K562 (cell line): Measurements from ENCODE around the gene SPTBN2. TPM values are rescaled to one million over a fixed set of nuclear protein-coding genes. Genes with fewer than 3 reads are reported as not detected.

Experiments
- CBX1 ChIP-seq: sonication (generic); IDR thresholded peaks from 2 replicates; pipeline ENCODE4 v1.6.1; 2016; ENCODE audit warnings: antibody characterized with exemption, low read depth, mild to moderate bottlenecking
- CBX8 ChIP-seq: fragments of 200-600 bp; sonication (generic); IDR thresholded peaks from 2 replicates; pipeline ENCODE4 v1.6.1; 2012; ENCODE audit warnings: borderline replicate concordance, mixed run types, low read depth, mild to moderate bottlenecking, moderate library complexity, mixed read lengths, low read length, control low read depth, inconsistent platforms; ENCODE audit not compliant: poor library complexity, severe bottlenecking; ENCODE audit errors: extremely low read depth
- FOXK1 ChIP-seq: sonication (generic); formaldehyde crosslinking; IDR thresholded peaks from 2 replicates; pipeline ENCODE4 v1.8.0; 2022; ENCODE audit warnings: missing genetic modification reagents, mild to moderate bottlenecking, borderline replicate concordance
- IRF2 ChIP-seq: sonication (generic); formaldehyde crosslinking; IDR thresholded peaks from 2 replicates; pipeline ENCODE4 v1.8.1; 2022; ENCODE audit warnings: mild to moderate bottlenecking, missing genetic modification reagents
- MEF2A ChIP-seq: IDR thresholded peaks from 2 replicates; pipeline ENCODE4 v1.6.1; 2011; ENCODE audit warnings: low read depth, mild to moderate bottlenecking, low read length, moderate library complexity; ENCODE audit not compliant: control insufficient read depth
- MEF2D ChIP-seq: conservative IDR thresholded peaks from 2 replicates; pipeline ENCODE4 v1.6.1; 2016; ENCODE audit warnings: low read depth, missing genetic modification characterization, missing compliant biosample characterization
- MTA1 ChIP-seq: fragments of 450-650 bp; IDR thresholded peaks from 2 replicates; pipeline ENCODE4 v1.6.1; 2017; ENCODE audit warnings: borderline replicate concordance
- SMARCB1 ChIP-seq: IDR thresholded peaks from 2 replicates; pipeline ENCODE4 v1.6.1; 2011; ENCODE audit warnings: improper control_type of control experiment, low read depth; ENCODE audit not compliant: insufficient read length
- SRSF3 ChIP-seq: fragments of 200-400 bp; formaldehyde crosslinking; IDR thresholded peaks from 2 replicates; pipeline ENCODE4 v1.6.1; 2016; ENCODE audit warnings: mild to moderate bottlenecking, low read length, moderate library complexity; ENCODE audit not compliant: insufficient read depth
- TARDBP ChIP-seq: fragments of 450-650 bp; IDR thresholded peaks from 2 replicates; pipeline ENCODE4 v1.6.1; 2016
- TBL1XR1 ChIP-seq, 2 experiments: IDR thresholded peaks; 2 replicates each; pipeline ENCODE4 v1.6.1; 2012; ENCODE audit warnings: improper control_type of control experiment in 2 of 2, low read length in 2 of 2, mild to moderate bottlenecking in 1 of 2
- ZFPM2 ChIP-seq: fragments of 250-450 bp; sonication (Bioruptor Pico); IDR thresholded peaks from 2 replicates; pipeline ENCODE4 v1.5.1; 2022; ENCODE audit warnings: mild to moderate bottlenecking
- ZNF175 ChIP-seq: fragments of 200-800 bp; sonication (Bioruptor generic); IDR thresholded peaks from 2 replicates; pipeline ENCODE4 v1.6.1; 2016; ENCODE audit warnings: low read depth, mild to moderate bottlenecking, missing genetic modification characterization, missing compliant biosample characterization
- ZNF584 ChIP-seq: fragments of 200-800 bp; sonication (Bioruptor generic); IDR thresholded peaks from 2 replicates; pipeline ENCODE4 v1.6.1; 2016; ENCODE audit warnings: low read depth, mild to moderate bottlenecking, missing genetic modification characterization, missing compliant biosample characterization
- polyA plus RNA-seq, 8 experiments: library from polyadenylated mRNA; depleted of rRNA in 4 of 8; stranded (reverse) in 5 of 8; unstranded in 3 of 8; fragments of >200 nt; fragmentation: Nextera tagmentation in 2 of 8; fragmentation: Illumina TruSeq in 1 of 8; extraction: Ambion mirVana in 2 of 8; extraction: Trizol in 1 of 8; gene quantifications; 2 replicates each; pipeline versions ENCODE4 v1.2.1 to v1.2.3, GENCODE V29; 2011 to 2014; ENCODE audit warnings: inconsistent platforms in 1 of 8, missing spikeins in 1 of 8
- total RNA-seq, 7 experiments: library from RNA; depleted of rRNA in 6 of 7; stranded (reverse); fragments of >200 nt in 6 of 7; fragmentation: Illumina TruSeq in 2 of 7; extraction: Trizol in 2 of 7; gene quantifications; 2 replicates each; pipeline versions ENCODE4 v1.2.1 to v1.2.3, GENCODE V29; 2011 to 2021; ENCODE audit warnings: low replicate concordance in 1 of 7
- TF ChIP-seq, protein P1 (sequence below): fragments of 250-450 bp; sonication (Bioruptor Pico); IDR thresholded peaks from 2 replicates; pipeline ENCODE4 v1.8.0; 2021; ENCODE audit warnings: moderate library complexity, mild to moderate bottlenecking, inconsistent platforms
- TF ChIP-seq, protein P2 (sequence below), 2 experiments: fragments of 450-650 bp; conservative IDR thresholded peaks; 2 replicates each; pipeline ENCODE4 v1.6.1; 2017; ENCODE audit warnings: mild to moderate bottlenecking in 2 of 2, moderate library complexity in 2 of 2
- TF ChIP-seq, protein P3 (sequence below), 3 experiments: fragments of 200-800 bp in 1 of 3; sonication (Bioruptor generic) in 1 of 3; sonication (generic) in 1 of 3; formaldehyde crosslinking in 1 of 3; IDR thresholded peaks; 2 replicates each; pipeline versions ENCODE4 v1.6.1 to v1.8.0; 2016 to 2022; ENCODE audit warnings: mild to moderate bottlenecking in 2 of 3, missing compliant biosample characterization in 2 of 3, missing genetic modification characterization in 2 of 3, missing genetic modification reagents in 1 of 3

The SPTBN2 gene
- total and polyA plus RNA-seq, 9 of the 15 experiments (the other 6 are each of a cell fraction or from before 2014, with no cell fraction given) = 0.38 to 56.5 (median 19.7) TPM

GRCh38 chr11:66727282-66728037 lies 1.6 kb downstream of the SPTBN2 start (continued):
- TF ChIP-seq, protein P1, sequence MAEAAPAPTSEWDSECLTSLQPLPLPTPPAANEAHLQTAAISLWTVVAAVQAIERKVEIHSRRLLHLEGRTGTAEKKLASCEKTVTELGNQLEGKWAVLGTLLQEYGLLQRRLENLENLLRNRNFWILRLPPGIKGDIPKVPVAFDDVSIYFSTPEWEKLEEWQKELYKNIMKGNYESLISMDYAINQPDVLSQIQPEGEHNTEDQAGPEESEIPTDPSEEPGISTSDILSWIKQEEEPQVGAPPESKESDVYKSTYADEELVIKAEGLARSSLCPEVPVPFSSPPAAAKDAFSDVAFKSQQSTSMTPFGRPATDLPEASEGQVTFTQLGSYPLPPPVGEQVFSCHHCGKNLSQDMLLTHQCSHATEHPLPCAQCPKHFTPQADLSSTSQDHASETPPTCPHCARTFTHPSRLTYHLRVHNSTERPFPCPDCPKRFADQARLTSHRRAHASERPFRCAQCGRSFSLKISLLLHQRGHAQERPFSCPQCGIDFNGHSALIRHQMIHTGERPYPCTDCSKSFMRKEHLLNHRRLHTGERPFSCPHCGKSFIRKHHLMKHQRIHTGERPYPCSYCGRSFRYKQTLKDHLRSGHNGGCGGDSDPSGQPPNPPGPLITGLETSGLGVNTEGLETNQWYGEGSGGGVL (CRISPR knock-in tag) = no peak
- TF ChIP-seq TARDBP (peak; percentile 43; the same call in 1 of the 2 replicates), MEF2D (tag) (no peak), MEF2A (no peak), ZNF175 (CRISPR knock-in tag) (no peak), CBX8 (no peak), ZFPM2 (CRISPR knock-in tag) (no peak), TBL1XR1 (IDR thresholded peaks at IDR 0.05; ENCODE audit: low read length in 2 of 2) (no peak), FOXK1 (peak; percentile 63; the same call in 1 of the 2 replicates), SMARCB1 (no peak), SRSF3 (no peak), ZNF584 (CRISPR knock-in tag) (no peak), IRF2 (CRISPR knock-in tag) (no peak), MTA1 (no peak), CBX1 (0 out of 2 replicates have a peak, but pooled peaks have one; percentile 29)
- TF ChIP-seq, protein P2, sequence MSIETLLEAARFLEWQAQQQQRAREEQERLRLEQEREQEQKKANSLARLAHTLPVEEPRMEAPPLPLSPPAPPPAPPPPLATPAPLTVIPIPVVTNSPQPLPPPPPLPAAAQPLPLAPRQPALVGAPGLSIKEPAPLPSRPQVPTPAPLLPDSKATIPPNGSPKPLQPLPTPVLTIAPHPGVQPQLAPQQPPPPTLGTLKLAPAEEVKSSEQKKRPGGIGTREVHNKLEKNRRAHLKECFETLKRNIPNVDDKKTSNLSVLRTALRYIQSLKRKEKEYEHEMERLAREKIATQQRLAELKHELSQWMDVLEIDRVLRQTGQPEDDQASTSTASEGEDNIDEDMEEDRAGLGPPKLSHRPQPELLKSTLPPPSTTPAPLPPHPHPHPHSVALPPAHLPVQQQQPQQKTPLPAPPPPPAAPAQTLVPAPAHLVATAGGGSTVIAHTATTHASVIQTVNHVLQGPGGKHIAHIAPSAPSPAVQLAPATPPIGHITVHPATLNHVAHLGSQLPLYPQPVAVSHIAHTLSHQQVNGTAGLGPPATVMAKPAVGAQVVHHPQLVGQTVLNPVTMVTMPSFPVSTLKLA (conservative IDR thresholded peaks at IDR 0.05) = peak in 1 of 2 experiments; percentile 67; a peak in 2 of 4 replicates
- TF ChIP-seq, protein P3, sequence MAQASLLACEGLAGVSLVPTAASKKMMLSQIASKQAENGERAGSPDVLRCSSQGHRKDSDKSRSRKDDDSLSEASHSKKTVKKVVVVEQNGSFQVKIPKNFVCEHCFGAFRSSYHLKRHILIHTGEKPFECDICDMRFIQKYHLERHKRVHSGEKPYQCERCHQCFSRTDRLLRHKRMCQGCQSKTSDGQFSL (CRISPR knock-in tag; IDR thresholded peaks at IDR 0.05) = peak; percentile 14; the same call in 1 of the 2 replicates
- TF ChIP-seq, protein P3 (tag; IDR thresholded peaks at IDR 0.05) = peak in 1 of 2 experiments; percentile 63; a peak in 2 of 4 replicates
